T1000 (cell line): ENCODE results near the gene MEGF6.

Experiments
- DNase-seq: peaks from one replicate; lab custom pipeline; 2025; ENCODE audit warnings: mixed read lengths; lab: John Stamatoyannopoulos, UW

The MEGF6 gene

GRCh38 chr1:3555131-3555920 lies 56.0 kb downstream of the MEGF6 start:
- DNase-seq = no peak

- no peak for DNase-seq
Measured at GRCh38 chr1:3553940-3554223, 57.4 kb downstream of the MEGF6 start.

DNA sequence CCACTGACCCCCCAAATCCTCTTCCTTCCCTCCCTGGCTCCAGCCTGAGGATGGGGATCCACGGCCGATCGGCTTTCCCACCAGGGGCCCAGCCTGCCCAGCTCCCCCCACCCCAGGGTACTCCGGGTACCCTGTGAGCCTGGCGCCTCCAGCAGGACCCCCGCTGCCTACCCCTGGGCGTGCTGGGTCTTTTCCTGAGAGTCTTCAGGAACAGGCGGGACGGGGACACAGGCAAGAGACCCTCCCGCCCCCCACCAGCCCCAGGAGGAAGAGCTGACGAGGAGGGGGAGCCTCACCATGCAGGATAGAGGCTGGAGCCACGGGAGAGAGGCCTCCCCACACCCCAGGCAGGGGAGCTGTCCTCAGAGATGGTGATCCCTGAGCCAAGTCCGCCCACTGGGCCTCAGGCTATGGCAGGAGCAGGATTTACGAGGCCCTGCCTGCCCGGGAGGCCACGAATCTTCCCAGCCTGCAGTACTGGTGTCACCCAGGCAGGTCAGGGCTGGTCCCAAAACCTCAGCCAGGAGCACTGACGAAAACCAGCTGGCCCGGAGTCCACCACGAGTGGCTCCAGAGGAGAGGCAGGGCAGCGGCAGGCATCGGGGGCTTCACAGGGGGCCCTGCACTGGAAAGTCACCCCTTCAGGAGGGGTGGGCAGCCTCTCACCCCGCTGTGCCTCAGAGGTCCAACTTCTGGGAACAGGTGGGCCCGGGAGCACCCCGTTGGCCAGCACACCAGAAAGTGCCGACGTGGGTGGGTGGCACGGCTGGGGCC lies 58.0 kb downstream of the MEGF6 start:
- peak; percentile 36 for DNase-seq

DNA sequence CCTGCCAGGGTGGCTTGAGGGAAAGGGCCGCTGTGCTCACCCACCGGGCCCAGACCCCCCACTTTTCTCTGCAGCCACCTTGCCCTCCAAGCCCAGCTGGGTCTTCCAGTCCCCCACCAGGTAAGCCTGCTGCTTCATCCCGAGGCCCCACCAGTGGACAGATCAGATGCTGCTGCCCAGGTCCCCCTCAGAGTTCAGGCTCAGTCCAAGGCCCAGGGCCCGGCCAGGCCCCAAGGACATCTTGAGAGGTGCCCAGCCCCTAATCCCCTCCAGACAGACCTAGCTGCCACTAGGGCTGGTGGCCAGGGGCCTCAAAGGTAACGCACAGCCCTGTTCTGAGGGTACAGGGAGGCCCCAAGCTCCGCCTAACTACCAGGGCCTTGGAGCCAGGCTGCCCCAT lies 58.6 kb downstream of the MEGF6 start:
- DNase-seq = no peak

GRCh38 chr1:3552176-3552575 lies 59.1 kb downstream of the MEGF6 start:
- DNase-seq = no peak

- DNase-seq = no peak
Measured at GRCh38 chr1:3551711-3552110, 59.6 kb downstream of the MEGF6 start.

- DNase-seq = no peak
Measured at GRCh38 chr1:3551290-3551678, 60.0 kb downstream of the MEGF6 start.

DNA sequence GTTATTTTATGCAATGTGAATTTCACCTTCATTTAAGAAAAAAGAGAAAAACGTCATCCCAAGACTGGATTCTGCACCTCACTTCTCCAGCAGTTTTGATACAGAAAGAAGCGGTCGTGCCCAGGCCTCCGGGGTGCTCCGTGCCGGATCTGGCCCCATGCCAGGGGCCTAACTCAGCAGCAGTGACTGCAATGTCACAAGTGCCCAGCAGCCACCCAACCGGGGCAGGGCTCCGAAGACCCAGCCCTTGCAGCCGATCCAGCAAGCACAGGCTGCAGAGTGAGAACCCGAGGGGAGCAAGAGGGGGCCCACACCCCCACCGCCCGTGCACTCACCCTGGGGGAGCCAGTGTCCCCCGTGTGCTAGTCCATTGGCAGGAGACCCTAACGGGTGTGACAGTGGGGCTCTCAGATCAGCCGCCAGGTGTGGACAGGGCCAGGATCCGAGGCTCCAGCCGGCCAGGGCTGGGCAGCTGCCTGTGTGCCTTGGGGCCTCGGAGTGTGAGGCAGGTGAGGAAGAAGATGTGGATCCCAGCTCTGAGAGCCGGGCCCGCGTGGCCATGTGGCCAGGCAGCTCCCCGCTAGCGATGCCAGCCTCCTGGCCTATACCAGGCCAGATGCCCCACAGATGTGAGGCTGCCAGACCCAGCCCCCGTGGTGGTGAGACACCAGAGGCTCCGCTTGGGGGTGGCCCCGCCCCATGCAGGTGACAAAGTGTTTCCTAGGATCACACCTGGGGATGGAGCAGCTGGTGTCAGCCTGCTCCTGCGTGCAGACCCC lies 60.6 kb downstream of the MEGF6 start:
- DNase-seq = no peak

- DNase-seq = no peak
Measured at GRCh38 chr1:3548895-3549294, 62.4 kb downstream of the MEGF6 start.

DNA sequence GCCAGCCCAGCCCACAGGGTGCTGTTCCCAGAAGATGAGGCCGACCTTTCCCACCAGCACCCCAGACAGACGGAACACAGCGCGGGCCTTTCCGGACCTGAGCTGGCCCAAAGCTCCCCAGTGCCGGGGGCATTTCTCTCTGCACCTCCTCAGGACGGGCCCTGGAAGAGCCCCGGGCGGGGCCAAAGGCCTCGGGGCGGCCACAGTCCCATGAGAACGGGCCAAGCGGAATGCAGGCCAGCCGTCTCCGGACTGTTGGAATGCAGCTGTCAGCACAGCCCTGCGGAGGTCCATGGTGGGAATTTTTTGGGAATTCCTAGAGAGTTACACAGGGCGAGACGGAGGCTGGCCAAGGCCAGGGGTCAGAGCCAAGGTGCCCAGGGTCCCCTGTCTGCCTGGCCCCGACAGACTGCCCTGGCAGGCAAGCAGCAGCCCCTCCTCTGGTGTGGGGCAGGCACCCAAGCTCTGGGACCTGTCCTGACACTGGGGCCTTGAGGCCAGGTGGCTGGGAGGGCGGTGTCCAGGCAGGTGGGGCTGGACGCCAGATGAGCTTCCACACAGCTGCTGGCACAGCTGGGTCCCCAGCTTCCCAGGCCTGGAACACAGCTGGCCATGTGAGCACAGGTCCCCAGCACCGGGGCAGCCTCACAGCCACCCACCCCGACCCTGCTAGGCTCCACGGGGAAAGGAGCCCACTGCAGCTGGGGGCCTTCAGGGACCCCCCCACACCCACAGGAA lies 63.0 kb downstream of the MEGF6 start:
- DNase-seq = peak; percentile 53

- DNase-seq = no peak
Measured at GRCh38 chr1:3547055-3548005, 64.0 kb downstream of the MEGF6 start.

GRCh38 chr1:3546048-3546384 lies 65.3 kb downstream of the MEGF6 start:
- no peak for DNase-seq

- no peak for DNase-seq
Measured at GRCh38 chr1:3545363-3546047, 65.8 kb downstream of the MEGF6 start.

DNA sequence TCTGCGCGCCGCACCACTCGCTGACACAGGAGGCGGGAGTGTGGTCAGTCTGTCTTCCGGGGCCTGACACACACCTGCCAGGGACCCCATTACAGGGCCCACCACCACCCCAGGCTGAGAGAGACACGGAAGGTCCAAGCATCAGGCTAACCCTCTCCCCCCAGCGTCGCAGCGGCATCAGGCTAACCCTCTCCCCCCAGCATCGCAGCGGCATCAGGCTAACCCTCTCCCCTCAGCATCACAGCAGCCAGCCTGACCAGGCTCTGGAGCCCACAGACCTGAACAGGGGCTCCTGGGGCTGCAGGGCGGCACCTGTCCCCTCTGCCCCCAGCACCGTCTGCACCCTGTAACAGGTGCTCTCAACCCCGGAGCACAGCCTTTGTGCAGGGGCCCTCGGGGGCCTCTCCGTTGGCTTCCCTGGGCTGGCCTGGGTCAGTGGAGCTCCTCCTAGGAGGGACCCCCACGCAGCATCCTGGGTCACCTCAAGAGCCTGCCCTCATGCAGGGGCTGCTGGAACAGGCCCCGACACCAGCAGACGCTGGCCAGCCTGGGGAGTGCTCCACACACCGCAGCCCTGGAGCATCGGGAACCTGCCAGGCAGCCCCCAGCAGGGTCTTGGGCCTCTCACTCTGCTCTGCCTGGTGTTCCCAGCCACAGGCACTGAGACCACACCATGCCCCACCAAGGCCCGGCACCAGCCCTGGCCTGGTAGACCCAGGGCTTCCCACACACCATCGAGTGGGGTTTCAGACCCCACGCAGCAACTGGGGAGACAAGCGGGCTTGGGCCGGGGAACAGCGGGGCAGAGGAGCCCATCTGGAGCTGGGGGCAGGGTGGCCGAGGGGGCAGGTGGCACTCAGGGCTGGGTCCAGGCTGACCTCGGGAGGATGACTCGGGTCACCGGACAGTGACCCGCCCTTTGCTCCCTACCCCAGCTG lies 67.0 kb downstream of the MEGF6 start:
- DNase-seq = no peak

- peak; percentile 86 for DNase-seq
Measured at GRCh38 chr1:3543076-3544039, 68.0 kb downstream of the MEGF6 start.

DNA sequence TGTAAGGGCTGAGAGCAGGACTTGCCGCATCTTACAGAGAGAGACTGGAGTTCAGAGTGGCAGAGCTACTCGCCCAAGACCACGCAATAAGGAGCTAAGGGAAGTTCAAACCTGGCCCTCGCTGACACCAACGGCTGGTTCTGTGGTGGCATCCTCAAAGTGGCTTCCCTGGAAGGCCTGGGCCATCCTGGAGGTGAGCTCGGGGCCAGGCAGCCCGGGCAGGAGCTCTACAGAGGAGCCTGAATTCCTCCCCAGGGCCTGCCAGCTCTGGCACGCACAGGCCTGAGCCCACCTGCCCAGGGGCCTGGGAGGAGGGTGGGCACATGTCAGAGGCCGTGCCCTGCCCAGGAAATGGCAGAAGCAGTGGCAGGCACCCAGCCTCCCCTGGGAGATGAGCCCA lies 68.6 kb downstream of the MEGF6 start:
- DNase-seq = peak; percentile 37

DNA sequence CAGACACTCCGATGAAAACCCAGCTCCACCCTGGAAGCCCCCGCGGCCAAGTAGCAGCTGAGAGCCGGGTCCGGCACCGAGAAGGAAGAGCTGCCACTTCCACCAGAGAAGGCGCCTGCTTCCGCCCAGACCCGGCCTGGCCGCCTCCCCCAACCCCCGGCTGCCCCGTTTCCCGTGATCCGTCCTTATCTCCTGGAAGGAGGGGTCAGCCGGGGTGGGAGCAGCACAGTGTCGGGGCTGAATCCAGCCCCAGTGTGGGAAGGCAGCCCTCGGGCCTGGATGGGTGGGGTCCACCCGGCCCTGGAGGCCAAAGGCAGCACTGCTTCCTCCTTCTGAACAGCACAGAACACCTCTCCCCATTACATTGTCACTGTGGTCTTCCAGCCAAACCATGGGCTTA lies 69.4 kb downstream of the MEGF6 start:
- no peak for DNase-seq

DNA sequence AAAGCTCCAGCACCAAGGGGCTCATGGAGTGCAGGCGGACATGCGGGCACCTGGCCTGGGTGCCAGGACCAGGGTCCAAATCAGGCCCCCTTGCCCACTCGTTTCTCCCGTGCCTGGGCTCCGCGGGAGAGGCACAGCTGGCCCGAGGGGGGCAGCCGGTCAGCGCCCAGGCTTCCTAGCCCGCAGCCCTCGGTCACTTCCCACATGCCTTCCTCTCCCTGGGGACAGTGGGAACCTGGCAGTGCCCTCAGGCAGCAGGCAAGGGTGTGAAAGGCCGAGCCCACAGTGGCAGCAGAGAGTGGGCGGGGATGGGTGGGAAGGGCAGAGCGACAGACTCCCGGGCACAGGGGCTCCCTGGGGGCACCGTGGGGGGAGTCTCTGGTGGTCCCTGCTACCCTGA lies 69.8 kb downstream of the MEGF6 start:
- no peak for DNase-seq
